Subcutaneous abdominal adipose tissue (tissue), 5 donors: ENCODE data around the gene GARIN5A.

Experiments used
- H3K27ac ChIP-seq: one replicate; pipeline ENCODE4 v1.7.0; 2013; ENCODE audit warnings: low read depth, mild to moderate bottlenecking, inconsistent platforms, low read length, moderate library complexity
- H3K27me3 ChIP-seq, 5 donors: one replicate each; pipeline ENCODE4 v1.7.0; 2013; ENCODE audit warnings: low read length in 5 of 5, inconsistent platforms in 1 of 5; ENCODE audit not compliant: control insufficient read depth in 5 of 5, insufficient read depth in 4 of 5
- H3K36me3 ChIP-seq, 5 donors: one replicate each; pipeline ENCODE4 v1.7.0; 2013; ENCODE audit warnings: low read length in 5 of 5; ENCODE audit not compliant: control insufficient read depth in 5 of 5, insufficient read depth in 5 of 5
- H3K4me1 ChIP-seq, 5 donors: one replicate each; pipeline ENCODE4 v1.7.0; 2013; ENCODE audit warnings: low read length in 5 of 5, mild to moderate bottlenecking in 3 of 5, moderate library complexity in 1 of 5; ENCODE audit not compliant: control insufficient read depth in 5 of 5, insufficient read depth in 5 of 5
- H3K4me3 ChIP-seq, 5 donors: one replicate each; pipeline ENCODE4 v1.7.0; 2013; ENCODE audit warnings: low read length in 5 of 5, low read depth in 1 of 5
- H3K9ac ChIP-seq, 5 donors: one replicate each; pipeline ENCODE4 v1.7.0; 2013; ENCODE audit warnings: low read length in 5 of 5, mild to moderate bottlenecking in 4 of 5, moderate library complexity in 3 of 5
- H3K9me3 ChIP-seq, 5 donors: one replicate each; pipeline ENCODE4 v1.7.0; 2013; ENCODE audit warnings: low read length in 5 of 5; ENCODE audit not compliant: control insufficient read depth in 5 of 5
- donor health status: healthy.
- donor health status: healthy.
- donor health status: healthy.
- donor health status: healthy.
- donor health status: healthy.

GARIN5A gene

GRCh38 chr19:50514346-50515167, 37.9 kb upstream of the GARIN5A start:
- no peak overlapping the region for H3K4me3 ChIP-seq
- H3K27ac ChIP-seq, result no peak overlapping the region
- H3K9ac ChIP-seq, result no peak overlapping the region
- H3K9me3 ChIP-seq, result no peaks in the 10 kb centered on the region
- peaks cover 5 to 19% (median 12%) of the 10 kb centered on the region in 5 donors for H3K4me1 ChIP-seq
- H3K27me3 ChIP-seq, result peaks cover 0 to 9% (median 0%) of the 10 kb centered on the region in 5 donors
- H3K36me3 ChIP-seq, result no peaks in the 10 kb centered on the region

GRCh38 chr19:50513746-50514345, 37.2 kb upstream of the GARIN5A start, which contains the start of gene ASPDH:
TSS of gene ASPDH (minus strand) at chr19:50513913. CDS start at chr19:50513823, 90 bp downstream.
- no peak within 1 kb of the TSS for H3K27ac ChIP-seq
- no peaks in the 10 kb centered on the region for H3K9me3 ChIP-seq
- H3K9ac ChIP-seq, result no peak within 1 kb of the TSS
- H3K4me1 ChIP-seq, result peaks cover 5 to 19% (median 12%) of the 10 kb centered on the region in 5 donors
- H3K27me3 ChIP-seq, result peaks cover 0 to 9% (median 0%) of the 10 kb centered on the region in 5 donors
- no peaks in the 10 kb centered on the region for H3K36me3 ChIP-seq
- H3K4me3 ChIP-seq, result no peak within 1 kb of the TSS

GRCh38 chr19:50512999-50513745, 36.5 kb upstream of the GARIN5A start:
- H3K27me3 ChIP-seq, result peaks cover 0 to 9% (median 0%) of the 10 kb centered on the region in 5 donors
- H3K9me3 ChIP-seq, result no peaks in the 10 kb centered on the region
- no peak overlapping the region for H3K27ac ChIP-seq
- H3K4me3 ChIP-seq, result no peak overlapping the region
- H3K36me3 ChIP-seq, result no peaks in the 10 kb centered on the region
- no peak overlapping the region for H3K9ac ChIP-seq
- H3K4me1 ChIP-seq, result peaks cover 5 to 19% (median 12%) of the 10 kb centered on the region in 5 donors

GRCh38 chr19:50512112-50512998, 35.7 kb upstream of the GARIN5A start:
- H3K9ac ChIP-seq, result no peak overlapping the region
- peaks cover 0 to 9% (median 0%) of the 10 kb centered on the region in 5 donors for H3K27me3 ChIP-seq
- H3K27ac ChIP-seq, result no peak overlapping the region
- H3K4me1 ChIP-seq, result peaks cover 5 to 19% (median 12%) of the 10 kb centered on the region in 5 donors
- peak overlapping the region in 1 of 5 donors; percentile 64 for H3K4me3 ChIP-seq
- H3K36me3 ChIP-seq, result no peaks in the 10 kb centered on the region
- no peaks in the 10 kb centered on the region for H3K9me3 ChIP-seq

GRCh38 chr19:50511069-50511822, 34.6 kb upstream of the GARIN5A start, which contains the start of gene JOSD2:
TSS of gene JOSD2 (minus strand) at chr19:50511191. CDS start at chr19:50510431, 760 bp downstream.
- Histone ChIP-seq H3K27ac (peak within 1 kb of the TSS; percentile 46), H3K9me3 (no peaks in the 10 kb centered on the region), H3K9ac (peak within 1 kb of the TSS; percentile 63 to 93 (median 84)), H3K4me3 (peak within 1 kb of the TSS; percentile 83 to 93 (median 86)), H3K4me1 (peaks cover 5 to 19% (median 12%) of the 10 kb centered on the region in 5 donors), H3K27me3 (peaks cover 0 to 9% (median 0%) of the 10 kb centered on the region in 5 donors), H3K36me3 (peaks cover 0 to 2% (median 0%) of the 10 kb centered on the region in 5 donors)

GRCh38 chr19:50510700-50511068, 34.0 kb upstream of the GARIN5A start:
- Histone ChIP-seq H3K9me3 (no peaks in the 10 kb centered on the region), H3K4me3 (peak overlapping the region; percentile 83 to 93 (median 86)), H3K36me3 (peaks cover 0 to 8% (median 0%) of the 10 kb centered on the region in 5 donors), H3K4me1 (peaks cover 5 to 19% (median 12%) of the 10 kb centered on the region in 5 donors), H3K27me3 (peaks cover 0 to 7% (median 0%) of the 10 kb centered on the region in 5 donors), H3K27ac (peak overlapping the region; percentile 46), H3K9ac (peak overlapping the region; percentile 63 to 93 (median 84))

- Histone ChIP-seq H3K36me3 (peaks cover 0 to 12% (median 0%) of the 10 kb centered on the region in 5 donors), H3K4me3 (peak overlapping the region; percentile 83 to 93 (median 86)), H3K9me3 (no peaks in the 10 kb centered on the region), H3K4me1 (peaks cover 5 to 19% (median 12%) of the 10 kb centered on the region in 5 donors), H3K27ac (no peak overlapping the region), H3K9ac (peak overlapping the region; percentile 63 to 93 (median 84)), H3K27me3 (peaks cover 0 to 3% (median 0%) of the 10 kb centered on the region in 5 donors)
Observed at GRCh38 chr19:50510121-50510670, 33.5 kb upstream of the GARIN5A start.

GRCh38 chr19:50509366-50509765, 32.7 kb upstream of the GARIN5A start:
- no peak overlapping the region for H3K4me3 ChIP-seq
- no peaks in the 10 kb centered on the region for H3K9me3 ChIP-seq
- peaks cover 5 to 19% (median 12%) of the 10 kb centered on the region in 5 donors for H3K4me1 ChIP-seq
- H3K9ac ChIP-seq, result no peak overlapping the region
- H3K36me3 ChIP-seq, result peaks cover 0 to 12% (median 0%) of the 10 kb centered on the region in 5 donors
- peaks cover 0 to 1% (median 0%) of the 10 kb centered on the region in 5 donors for H3K27me3 ChIP-seq
- H3K27ac ChIP-seq, result no peak overlapping the region
